ENCODE data around the gene TBC1D8. TPM values are rescaled to one million over a fixed set of nuclear protein-coding genes. Genes with fewer than 3 reads are reported as not detected.

Gene TBC1D8
- total and polyA plus RNA-seq, 2 of the 13 experiments (the other 11 are each of a cell fraction or from before 2014, with no cell fraction given) = 45.1 to 95.4 TPM

DNA sequence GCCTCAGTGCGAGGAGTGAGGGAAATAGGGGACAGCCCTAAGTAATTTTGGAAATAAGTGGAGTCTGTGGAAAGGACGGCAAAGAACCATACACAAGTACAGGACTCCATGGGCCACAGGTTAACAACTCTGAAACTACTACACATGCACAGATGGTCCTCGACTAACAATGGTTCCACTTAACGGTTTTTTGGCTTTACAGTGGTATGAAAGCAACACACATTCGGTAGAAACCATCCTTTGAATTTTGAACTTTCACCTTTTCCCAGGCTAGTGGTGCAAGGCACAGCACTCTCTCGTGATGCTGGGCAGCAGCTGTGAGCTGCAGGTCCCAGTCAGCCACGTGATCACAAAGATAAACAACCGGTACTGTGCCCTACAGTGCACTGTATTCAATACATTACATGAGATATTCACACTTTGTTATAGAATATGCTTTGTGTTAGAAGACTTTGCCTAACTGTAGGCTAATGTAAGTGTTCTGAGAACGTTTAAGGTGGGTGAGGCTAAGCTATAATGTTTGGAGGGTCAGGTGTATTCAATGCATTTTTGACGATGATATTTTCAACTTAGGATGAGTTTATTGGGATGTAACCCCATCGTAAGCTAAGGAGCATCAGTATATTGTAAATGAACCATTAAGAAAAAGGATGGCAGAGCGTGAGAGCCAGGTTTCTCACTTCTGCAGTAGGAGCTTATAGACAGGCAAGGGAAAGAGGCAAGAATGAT is 44.6 kb downstream of the TBC1D8 start (continued):
- TF ChIP-seq, protein P1, sequence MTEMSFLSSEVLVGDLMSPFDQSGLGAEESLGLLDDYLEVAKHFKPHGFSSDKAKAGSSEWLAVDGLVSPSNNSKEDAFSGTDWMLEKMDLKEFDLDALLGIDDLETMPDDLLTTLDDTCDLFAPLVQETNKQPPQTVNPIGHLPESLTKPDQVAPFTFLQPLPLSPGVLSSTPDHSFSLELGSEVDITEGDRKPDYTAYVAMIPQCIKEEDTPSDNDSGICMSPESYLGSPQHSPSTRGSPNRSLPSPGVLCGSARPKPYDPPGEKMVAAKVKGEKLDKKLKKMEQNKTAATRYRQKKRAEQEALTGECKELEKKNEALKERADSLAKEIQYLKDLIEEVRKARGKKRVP (CRISPR knock-in tag; IDR thresholded peaks at IDR 0.05) = peak in 1 of 2 experiments; percentile 81; a peak in 2 of 4 replicates
- TF ChIP-seq ZNF20 (CRISPR knock-in tag; IDR thresholded peaks at IDR 0.05) = no peak
- no peak; the same call in 1 of the 2 replicates for TF ChIP-seq JDP2 (CRISPR knock-in tag; IDR thresholded peaks at IDR 0.05; ENCODE audit: borderline replicate concordance)
- TF ChIP-seq STAT5B (CRISPR knock-in tag; IDR thresholded peaks at IDR 0.05) = no peak
- TF ChIP-seq ZNF878 (CRISPR knock-in tag; IDR thresholded peaks at IDR 0.05) = peak; percentile 46; the same call in 1 of the 2 replicates
- no peak for TF ChIP-seq THYN1 (CRISPR knock-in tag; IDR thresholded peaks at IDR 0.05; ENCODE audit: borderline replicate concordance, low read depth)
- no peak for TF ChIP-seq ATF7-NPFF (CRISPR knock-in tag; IDR thresholded peaks at IDR 0.05; ENCODE audit: low read depth)
- TF ChIP-seq RARA (CRISPR knock-in tag; IDR thresholded peaks at IDR 0.05) = peak; percentile 94
- 0 out of 2 replicates have a peak, but pooled peaks have one; percentile 73 for TF ChIP-seq AHR (CRISPR knock-in tag; IDR thresholded peaks at IDR 0.05)
- no peak for TF ChIP-seq ZBTB42 (CRISPR knock-in tag; IDR thresholded peaks at IDR 0.05)
- TF ChIP-seq CEBPB (IDR thresholded peaks at IDR 0.05; ENCODE audit: borderline replicate concordance, low read depth, low read length) = peak; percentile 80
- TF ChIP-seq KLF6 (CRISPR knock-in tag; IDR thresholded peaks at IDR 0.05) = peak; percentile 77; the same call in 1 of the 2 replicates
- TF ChIP-seq CBX2 (IDR thresholded peaks at IDR 0.05; ENCODE audit: low read depth, low read length) = no peak
- TF ChIP-seq CBX2 (CRISPR knock-in tag; IDR thresholded peaks at IDR 0.05; ENCODE audit: low read depth) = no peak
- no peak for TF ChIP-seq SRY (CRISPR knock-in tag; IDR thresholded peaks at IDR 0.05)
- TF ChIP-seq ZKSCAN5 (CRISPR knock-in tag; IDR thresholded peaks at IDR 0.05) = no peak
- TF ChIP-seq HOXA5 (CRISPR knock-in tag; IDR thresholded peaks at IDR 0.05) = no peak; the same call in 1 of the 2 replicates
- no peak for TF ChIP-seq POLR2G (IDR thresholded peaks at IDR 0.05; ENCODE audit: low read depth, low read length)
- 0 out of 2 replicates have a peak, but pooled peaks have one; percentile 22 for TF ChIP-seq POGK (CRISPR knock-in tag; conservative IDR thresholded peaks at IDR 0.05)
- TF ChIP-seq ZMYM3 (CRISPR knock-in tag; IDR thresholded peaks at IDR 0.05) = peak; percentile 85
- no peak for TF ChIP-seq ZFP82 (CRISPR knock-in tag; IDR thresholded peaks at IDR 0.05; ENCODE audit: borderline replicate concordance)
- TF ChIP-seq ZFX (CRISPR knock-in tag; IDR thresholded peaks at IDR 0.05; ENCODE audit: low read depth) = peak; percentile 54; the same call in 1 of the 2 replicates
- peak; percentile 84 for TF ChIP-seq ZNF205 (CRISPR knock-in tag; IDR thresholded peaks at IDR 0.05)
- TF ChIP-seq GTF2F1 (IDR thresholded peaks at IDR 0.05; ENCODE audit: low read length) = no peak

All from HepG2 (cell line).